HCT116 (cell line): ENCODE results near the gene SRRD.

Experiments used
- CTCF ChIP-seq, 3 experiments: fragments of 200-600 bp in 1 of 3; sonication (generic) in 1 of 3; IDR thresholded peaks in 2 of 3; conservative IDR thresholded peaks in 1 of 3; 2 replicates each; pipeline ENCODE4 v1.5.1; 2012 to 2017; ENCODE audit warnings: low read depth in 2 of 3, low read length in 2 of 3, antibody characterized with exemption in 1 of 3, borderline replicate concordance in 1 of 3, control low read depth in 1 of 3, mild to moderate bottlenecking in 1 of 3, mixed read lengths in 1 of 3, mixed run types in 1 of 3, moderate library complexity in 1 of 3; ENCODE audit not compliant: insufficient read depth in 1 of 3
- EZH2 ChIP-seq: fragments of 200-600 bp; sonication (generic); IDR thresholded peaks from 2 replicates; pipeline ENCODE4 v1.6.1; 2017; ENCODE audit warnings: antibody characterized with exemption, mixed run types
- EZH2phosphoT487 ChIP-seq: fragments of 200-600 bp; IDR thresholded peaks from 2 replicates; pipeline ENCODE4 v1.6.1; 2018; ENCODE audit warnings: antibody characterized with exemption, borderline replicate concordance
- JUND ChIP-seq: IDR thresholded peaks from 2 replicates; pipeline ENCODE4 v1.6.1; 2012
- POLR2AphosphoS5 ChIP-seq: IDR thresholded peaks from 2 replicates; pipeline ENCODE4 v1.6.1; 2011; ENCODE audit warnings: mild to moderate bottlenecking, low read depth, low read length, moderate library complexity
- RAD21 ChIP-seq: IDR thresholded peaks from 2 replicates; pipeline ENCODE4 v1.6.1; 2012; ENCODE audit warnings: low read depth, mild to moderate bottlenecking
- REST ChIP-seq: IDR thresholded peaks from 2 replicates; pipeline ENCODE4 v1.6.1; 2012; ENCODE audit warnings: low read depth
- YY1 ChIP-seq: IDR thresholded peaks from 2 replicates; pipeline ENCODE4 v1.6.1; 2011; ENCODE audit warnings: low read length, low read depth, moderate library complexity, mild to moderate bottlenecking; ENCODE audit not compliant: insufficient replicate concordance; ENCODE audit errors: extremely low read depth
- ZNF274 ChIP-seq: fragments of 200-500 bp; sonication (Bioruptor generic); IDR thresholded peaks from 2 replicates; pipeline ENCODE4 v1.6.1; 2014; ENCODE audit warnings: mild to moderate bottlenecking, low read depth, low read length, inconsistent platforms

- TF ChIP-seq YY1 (no peak), EZH2 (no peak), JUND (no peak), CTCF (IDR thresholded peaks at IDR 0.05 in 2 of 3, conservative IDR thresholded peaks at IDR 0.05 in 1 of 3; ENCODE audit: borderline replicate concordance in 1 of 3, insufficient read depth in 1 of 3, low read depth in 2 of 3, low read length in 2 of 3) (no peak), EZH2phosphoT487 (no peak), POLR2AphosphoS5 (no peak), RAD21 (no peak), ZNF274 (no peak), REST (no peak)
Measured at GRCh38 chr22:26489447-26490036, 5.9 kb downstream of the SRRD start.
